Right renal cortex interstitium (tissue), 3 donors: ENCODE measurements around the gene RNF220. TPM values are rescaled to one million over a fixed set of nuclear protein-coding genes. Genes with fewer than 3 reads are reported as not detected.

ENCODE experiments used
- DNase-seq, 3 donors: peaks; one replicate each; pipeline ENCODE4 v3.0.0-alpha.2; 2013; ENCODE audit warnings: low read depth in 3 of 3, low spot score in 2 of 3
- polyA plus RNA-seq, 3 donors: library from polyadenylated mRNA; unstranded; fragments of 120-200 nt; gene quantifications; one replicate each; pipeline ENCODE4 v1.2.1, GENCODE V29; 2013; ENCODE audit not compliant: insufficient read length in 3 of 3

RNF220 gene
- polyA plus RNA-seq, 3 donors, result 97.3 to 119 (median 102) TPM

DNA sequence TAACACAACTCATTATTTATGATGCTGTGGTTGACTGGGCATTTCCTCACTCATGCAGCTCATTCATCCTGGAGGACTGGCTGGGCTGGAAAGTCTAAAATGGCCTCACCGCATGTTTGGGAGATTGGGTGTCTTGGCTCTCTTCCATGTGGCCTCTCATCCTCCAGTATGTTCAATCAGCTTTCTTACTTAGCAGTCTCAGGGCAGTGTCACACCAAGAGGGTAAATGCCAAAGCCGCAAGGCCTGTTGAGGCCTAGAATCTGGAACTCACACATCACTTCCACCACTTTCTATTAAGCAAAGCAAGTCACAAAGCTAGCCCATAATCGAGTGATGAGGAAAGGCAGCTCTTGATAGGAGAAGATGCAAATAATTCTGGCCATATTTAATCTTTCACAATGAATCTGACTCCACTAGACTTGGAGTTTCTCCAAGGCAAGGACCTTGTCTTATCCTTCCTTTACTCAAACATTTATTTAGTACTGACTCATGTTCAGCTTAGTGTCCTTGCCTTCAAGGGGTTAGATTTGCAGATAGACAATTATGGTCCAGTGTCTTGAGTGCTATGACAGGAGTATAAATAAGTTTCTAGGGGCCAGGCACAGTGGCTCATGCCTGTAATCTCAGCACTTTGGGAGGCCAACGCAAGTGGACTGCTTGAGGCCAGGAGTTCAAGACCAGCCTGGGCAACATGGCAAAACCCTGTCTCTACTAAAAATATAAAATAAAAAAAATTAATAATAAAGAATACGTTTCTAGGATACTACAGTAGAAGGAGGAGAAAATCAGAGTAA lies 224.1 kb downstream of the RNF220 start:
- DNase-seq, result no peak

DNA sequence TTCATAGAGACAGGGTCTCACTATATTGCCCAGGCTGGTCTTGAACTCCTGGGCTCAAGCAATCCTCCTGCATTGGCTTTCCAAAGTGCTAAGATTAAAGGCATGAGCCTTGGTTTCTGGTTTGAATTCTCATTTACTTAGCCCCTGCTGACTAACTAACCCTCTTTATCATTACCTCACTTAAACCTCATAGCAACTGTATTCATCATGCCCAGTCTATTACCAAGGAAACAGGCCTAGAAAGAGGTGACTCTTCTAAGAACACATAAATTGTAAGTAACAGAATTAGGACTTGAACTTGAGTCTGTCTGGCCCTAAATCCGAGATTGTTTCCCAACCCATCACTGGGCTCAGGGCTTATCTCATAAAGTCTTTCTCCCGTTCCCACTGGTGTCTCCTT lies 225.1 kb downstream of the RNF220 start:
- DNase-seq, result no peak

DNA sequence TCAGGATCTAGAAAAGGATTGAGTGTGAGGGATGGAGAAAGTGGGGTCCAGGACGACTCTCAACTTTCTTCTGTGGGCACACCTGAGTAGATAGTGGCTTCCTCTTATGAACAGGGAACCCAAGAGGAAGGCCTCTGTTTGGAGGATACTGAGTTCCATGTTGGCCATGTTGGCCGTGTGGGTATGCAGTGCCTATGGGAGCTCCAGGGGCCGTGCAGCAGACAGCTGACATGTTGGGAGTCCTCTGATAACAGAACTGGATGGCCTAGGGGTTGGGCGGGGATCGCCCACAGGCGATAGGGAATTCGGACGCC lies 226.2 kb downstream of the RNF220 start:
- DNase-seq, result no peak

DNA sequence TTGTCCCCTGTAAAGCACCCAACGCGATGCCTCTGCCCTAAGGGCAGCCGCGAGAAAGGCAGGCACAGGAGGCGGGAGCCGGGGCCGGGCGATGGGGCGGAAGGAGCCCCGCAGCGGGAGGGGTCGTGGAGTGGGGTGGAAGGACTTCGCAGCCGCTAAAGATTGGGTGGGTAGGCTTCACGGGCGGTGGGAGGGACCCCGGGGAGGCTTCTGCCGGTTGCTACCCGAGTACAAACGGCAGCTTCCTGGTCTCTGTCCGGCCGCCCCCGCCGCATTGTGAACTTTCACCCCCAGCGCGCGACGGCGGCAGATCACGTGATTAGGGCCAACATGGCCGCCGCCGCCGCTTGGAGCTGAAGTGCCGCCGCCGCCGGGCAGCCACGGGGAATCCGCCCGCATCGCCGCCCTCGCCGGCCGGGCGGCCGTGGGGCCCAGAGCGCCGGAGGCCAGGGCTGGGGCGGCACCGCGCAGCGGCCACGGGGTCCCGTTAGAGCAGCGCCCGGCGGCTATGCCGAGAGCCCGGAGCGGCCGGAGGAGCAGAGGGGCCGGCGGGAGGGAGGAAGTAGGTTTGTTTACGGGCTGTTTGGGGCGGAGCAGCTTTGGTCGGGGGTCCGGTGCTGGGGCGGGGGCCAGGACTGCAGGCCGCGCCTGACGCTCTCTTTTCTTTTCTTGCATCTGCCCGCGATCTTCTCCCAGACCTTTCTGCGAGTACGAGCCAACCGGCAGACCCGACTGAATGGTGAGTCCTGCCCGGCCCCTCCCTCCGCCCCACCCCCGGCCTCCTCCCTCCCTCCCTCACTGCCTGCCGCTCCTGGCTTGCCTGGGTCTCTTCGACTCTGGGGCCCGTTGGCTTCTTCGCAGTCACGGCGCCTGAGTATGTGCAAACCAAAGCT lies 226.8 kb downstream of the RNF220 start:
- peak in 2 of 3 donors; percentile 65 to 74 for DNase-seq

DNA sequence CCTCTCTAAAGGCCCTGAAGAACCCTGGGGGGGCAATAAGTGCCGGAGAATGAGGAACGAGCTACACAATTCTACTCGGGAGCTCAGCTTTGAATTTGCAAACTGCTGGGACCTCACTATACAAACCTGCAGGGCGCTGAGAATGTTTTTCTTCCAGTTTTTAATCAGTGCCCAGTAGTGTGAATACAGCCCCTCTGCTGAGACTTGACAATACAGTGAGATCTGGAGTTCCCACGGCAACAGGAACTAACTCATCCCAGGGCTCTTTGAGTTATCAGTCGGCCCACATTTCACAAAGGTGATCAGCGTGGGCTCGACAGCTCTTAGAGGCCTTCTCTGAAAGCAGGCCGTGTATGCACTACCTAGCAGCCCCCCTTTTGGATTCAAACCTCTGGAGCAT lies 227.5 kb downstream of the RNF220 start:
- DNase-seq, result no peak

DNA sequence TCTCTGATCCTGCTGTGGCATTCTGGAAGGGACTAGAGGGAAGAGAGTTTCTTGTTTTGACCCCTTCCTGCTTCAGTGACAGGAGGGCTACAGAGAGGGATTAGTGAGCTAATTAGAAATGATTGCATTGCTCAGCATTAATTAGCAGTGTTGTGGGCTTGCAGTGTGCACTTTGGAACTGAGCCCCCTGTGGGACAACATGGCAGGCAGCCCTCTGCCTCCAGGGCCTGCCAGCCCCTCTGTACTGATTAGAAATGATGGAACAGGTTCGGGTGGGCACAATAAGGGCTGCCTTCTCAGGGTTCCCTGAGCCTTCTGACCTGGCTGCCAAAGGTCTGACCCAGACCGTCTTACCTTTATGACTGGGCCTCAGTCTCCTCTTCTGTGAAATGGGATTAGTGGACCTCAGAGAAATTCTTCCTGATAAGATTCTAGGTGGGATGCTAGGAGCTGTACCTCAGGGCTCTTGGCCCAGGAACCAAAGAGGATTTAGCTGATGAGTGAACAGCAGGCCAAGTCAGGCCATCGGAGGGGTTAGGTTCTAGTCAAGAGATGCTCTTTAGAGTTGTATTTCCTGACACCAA lies 229.6 kb downstream of the RNF220 start:
- no peak for DNase-seq

DNA sequence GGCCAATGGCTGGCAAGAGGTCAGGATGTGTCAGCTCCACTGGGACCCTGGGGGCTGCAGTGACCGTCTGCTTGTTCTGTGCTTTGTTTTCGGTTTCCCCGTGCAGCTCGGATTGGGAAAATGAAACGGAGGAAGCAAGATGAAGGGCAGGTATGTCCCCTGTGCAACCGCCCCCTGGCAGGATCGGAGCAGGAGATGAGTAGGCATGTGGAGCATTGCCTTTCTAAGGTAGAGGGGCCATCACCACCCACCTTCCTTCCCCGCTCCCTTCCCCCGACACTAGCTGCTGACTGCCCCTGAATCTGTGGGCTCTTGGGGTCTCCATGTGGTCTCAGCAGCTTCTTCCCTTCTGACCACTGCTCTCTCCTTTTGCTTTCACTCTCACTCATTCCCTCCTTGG lies 230.4 kb downstream of the RNF220 start:
- DNase-seq, result no peak

DNA sequence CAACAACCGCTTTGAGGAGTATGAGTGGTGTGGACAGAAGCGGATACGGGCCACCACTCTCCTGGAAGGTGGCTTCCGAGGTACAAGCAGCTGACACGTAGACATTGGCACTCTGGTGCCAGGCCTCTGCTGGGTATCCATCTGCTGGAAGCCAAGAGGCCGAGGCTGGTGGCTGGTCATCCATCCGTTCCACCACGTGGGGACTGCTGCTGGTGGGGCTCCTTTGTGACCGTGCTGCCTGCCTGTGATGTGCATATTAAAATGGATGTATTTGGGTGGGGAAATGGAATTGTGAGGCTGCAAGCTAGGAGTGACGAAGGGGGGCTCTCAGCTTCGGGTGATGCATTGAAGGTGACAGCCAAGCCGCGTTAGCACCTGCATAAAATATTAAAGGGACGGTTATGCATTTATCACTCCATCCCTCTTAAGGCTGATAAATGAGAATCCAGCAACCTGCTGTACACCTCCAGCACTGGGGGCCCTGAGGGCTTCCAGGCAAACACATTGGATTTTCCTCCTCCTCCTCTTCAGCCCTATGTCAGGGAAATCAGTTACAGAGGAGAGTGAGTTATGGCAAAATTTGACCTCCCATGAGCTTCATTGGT lies 231.1 kb downstream of the RNF220 start:
- DNase-seq, result no peak

DNA sequence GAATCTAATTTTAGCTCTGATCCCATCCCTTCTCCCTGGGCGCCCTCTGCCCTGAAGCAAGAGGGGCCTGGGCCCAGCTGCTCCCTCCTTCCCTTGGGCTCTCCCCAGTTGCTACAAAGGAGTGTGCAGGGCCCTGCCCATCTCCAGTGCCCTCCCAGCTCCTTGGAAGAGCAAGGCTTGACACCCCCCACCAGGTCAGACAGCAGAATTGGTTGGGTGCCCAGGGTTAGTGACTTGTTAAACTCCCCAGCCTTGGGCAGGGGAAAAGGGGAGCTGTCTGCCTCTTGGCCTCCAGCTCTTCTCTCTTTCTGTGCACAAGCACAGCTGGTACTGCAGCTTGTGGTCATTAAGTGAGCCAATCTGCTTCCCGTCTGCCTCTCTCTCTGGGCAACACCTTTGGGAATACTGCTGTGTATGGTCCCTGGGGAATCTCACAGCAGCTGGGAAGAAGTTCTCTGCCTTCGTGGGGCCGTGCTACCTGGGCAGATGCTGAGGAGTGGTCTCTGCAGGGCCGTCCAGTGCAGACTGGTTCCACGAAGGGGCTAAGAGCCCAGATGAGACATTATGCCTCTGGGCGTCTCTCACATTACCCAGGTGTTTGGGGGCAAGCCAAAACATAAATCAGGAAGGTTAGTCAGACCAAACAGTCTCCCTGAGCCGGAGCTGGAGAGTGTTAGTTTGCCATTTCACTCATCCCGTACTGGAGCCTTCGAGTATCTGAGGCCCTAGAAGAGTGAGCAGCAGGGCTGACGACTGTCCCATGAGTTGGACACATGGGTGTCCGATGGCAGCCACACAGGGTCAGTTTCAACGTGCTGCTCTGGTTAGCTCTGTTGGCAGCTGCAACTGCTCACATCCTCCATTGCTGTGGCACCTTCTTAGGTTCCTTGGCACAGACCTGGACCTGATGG lies 231.9 kb downstream of the RNF220 start:
- DNase-seq, result no peak

DNA sequence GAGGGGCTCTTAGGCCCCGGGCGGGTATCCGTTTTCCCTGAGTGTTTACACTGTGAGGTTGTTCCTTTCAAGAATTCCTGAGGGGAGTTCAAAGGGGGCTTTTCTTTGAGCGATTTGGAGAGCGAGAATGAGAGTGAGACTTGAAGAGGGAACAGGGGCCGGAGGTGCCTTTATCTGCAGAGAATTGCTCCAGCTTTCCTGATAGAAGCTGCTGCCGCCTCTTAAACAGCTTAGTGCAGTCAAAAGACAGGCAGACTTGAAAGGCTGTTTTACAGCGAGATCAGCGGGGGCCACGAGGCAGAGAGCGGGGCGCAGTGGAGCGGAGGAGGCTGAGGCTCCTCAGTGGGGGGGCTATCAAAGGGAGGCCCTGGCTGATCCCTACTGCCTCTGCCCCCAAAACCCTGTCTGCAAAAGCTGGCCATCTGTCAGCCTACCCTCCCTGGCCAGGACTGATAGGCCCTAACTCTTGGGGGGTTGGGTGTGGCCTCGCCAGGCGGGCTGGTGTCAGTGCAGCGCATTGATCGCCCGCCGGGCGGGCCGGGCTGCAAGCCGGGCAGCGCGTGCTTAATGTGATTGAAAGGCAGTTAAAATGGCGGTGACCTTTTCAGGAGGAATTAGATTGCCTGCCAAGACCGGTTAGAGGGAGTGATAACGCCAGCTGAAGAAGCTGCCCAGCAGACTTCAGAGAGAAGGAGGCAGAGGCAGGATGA lies 232.8 kb downstream of the RNF220 start:
- DNase-seq, result no peak

DNA sequence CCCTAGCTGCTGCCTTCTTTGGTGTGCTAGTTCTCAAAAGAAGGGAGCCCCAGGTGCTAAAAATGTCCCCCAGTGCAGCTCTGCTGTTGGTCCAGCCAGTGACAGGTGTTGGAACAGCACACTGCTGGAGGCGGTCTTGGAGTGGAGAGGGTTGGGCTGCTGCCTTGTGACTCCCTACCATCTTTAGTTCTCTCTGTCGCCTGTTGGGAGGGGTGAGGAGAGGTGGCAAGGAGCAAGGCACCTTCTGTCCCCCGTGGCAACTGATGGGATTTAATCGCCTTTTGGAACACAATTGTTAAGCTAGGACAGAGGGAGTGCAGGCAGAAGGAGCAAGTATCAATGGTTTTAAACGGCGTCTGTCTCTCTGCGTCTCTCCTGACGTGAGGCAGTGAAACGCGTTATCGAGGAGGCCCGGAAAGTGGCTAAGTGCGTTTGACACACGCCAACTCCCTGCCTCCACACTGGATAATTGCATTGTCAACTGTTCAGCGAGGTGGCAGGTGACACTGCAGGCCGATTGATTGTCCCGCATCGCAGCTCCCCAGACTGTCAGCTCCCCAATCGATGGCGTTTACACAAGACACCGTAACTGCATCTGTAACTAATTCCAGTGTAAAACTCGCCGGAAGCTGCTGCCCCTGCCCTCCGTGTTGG lies 235.3 kb downstream of the RNF220 start:
- no peak for DNase-seq

DNA sequence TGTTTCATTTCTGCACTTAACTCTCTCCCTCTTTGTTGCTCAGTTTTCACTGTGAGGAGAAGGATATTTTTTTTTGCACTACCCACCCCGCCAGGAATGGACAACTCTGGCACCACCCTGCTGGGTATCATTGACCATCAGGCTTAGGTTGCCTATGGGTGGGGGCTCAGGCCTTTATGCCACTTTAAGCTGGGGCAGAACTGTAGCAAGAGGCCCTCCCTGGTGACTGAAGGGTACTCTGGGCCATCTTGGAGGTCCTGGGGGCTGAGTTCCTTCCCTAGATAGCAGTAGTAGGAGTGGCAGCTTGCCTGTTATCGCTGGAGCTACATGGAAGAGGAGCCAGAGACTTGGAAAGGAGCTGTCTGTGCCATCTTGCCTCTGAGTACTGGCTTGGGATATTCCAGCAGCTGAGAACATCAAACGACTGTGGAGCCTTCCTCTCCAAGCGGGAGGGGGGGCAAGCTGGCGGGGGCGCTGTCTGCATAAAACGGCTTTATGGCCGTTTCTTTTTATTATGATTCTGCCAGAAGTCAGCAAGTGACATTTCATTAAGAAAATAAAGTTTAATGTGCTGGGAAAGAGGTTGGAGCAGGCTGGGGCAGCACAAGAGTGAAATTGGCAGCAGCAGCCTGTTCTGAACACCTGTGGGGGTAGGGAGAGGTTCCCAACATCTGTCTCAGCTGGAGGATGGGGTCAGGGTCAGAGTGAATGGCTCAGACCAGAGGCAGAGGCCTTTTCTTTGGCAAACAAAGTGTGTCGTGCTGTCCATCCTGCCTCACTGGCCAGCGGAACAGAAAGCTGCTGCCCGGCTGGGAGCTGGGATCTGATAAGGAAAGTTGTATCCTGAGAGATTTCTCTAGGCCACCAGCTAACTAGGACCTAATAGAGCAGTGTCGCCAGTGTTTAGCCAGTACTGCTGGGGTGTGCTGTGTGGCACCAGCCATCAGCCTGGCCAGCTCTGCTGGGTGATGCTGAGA lies 236.4 kb downstream of the RNF220 start:
- no peak for DNase-seq

DNA sequence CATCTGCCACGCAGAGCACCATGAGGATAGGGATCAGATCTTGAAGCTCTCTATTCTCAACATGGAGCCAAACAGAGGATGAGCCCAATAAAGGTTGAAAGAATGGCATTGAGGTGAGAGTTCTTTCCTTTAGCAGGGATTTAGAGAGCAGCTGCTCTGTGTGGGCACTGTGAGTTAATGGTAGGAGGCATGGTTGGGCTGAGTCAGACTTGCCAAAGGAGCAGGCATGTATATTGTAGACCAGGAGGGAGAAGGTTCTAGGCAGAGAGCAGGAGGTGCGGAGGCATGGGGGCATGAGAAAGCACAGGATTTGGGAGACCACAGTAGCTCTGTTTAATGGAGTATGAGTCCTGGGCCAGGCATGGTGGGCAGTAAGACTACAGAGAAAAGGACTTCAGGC lies 237.2 kb downstream of the RNF220 start:
- no peak for DNase-seq

DNA sequence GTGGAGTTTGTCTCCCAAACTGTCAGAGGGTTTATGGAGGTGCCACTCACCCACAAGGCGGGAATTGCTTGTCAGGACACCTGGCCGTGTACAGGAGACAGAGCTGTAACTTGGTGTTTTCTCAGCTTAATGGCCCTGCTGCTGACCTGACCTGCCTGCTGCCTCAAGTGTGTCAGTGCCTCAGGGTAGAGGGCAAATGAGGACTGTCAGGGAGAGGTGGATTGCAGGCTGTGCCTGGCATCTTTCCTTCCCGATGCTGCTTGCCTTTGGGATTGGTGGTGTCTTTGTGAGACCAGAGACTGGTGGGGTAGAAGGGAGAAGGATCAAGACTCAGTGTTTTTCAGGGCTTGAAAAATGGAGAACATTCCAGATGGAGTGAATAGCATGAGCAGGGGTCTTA lies 237.9 kb downstream of the RNF220 start:
- DNase-seq, result no peak

DNA sequence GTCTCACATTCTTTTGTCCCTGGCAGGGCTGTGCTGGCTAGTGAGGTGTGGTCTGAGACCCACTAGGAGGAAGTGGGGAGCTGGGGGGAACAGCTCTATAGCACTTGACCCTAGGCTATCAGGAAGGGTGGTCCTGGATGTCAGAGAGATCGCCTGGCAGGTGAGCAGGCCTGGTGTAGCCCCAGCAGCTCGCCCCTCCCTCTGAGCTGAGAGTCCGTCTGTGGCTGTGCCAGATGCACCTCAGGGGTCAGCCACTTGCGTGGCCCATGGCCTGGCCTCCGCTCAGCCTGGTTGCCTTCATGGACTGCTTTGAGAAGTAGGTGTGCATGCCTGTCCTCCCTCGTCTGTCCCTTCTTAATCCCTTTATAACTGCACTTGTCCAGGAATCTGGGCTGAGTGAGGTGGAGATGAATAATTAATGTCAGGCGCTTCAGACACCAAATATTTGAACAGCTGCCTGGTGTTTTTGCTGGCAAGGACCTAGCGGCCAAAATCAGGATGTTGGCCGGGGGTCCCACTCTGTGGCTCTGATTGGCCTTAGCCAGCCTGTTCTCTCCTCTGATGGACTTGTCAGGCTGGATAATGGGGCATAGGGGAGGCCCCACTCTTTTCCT lies 238.8 kb downstream of the RNF220 start:
- DNase-seq, result no peak

DNA sequence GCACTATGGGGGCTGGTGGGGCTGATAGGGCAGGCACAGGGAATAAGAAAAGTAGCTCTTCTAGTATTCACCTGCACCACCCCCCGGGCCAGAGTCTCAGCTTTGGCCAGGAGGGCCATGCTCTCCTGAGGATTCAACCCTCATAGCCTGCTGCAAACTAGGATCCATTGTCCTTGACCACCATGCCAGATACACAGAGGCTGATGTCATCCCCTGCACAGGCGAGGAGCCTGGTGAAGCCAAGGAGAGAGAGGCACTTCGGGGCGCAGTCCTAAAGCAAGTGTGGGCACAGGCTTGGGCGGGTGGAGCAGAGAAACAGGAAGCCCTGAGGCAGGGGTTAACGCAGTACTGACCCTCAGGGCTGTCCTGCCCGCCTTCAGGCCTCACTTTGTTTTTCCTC lies 239.8 kb downstream of the RNF220 start:
- no peak for DNase-seq

DNA sequence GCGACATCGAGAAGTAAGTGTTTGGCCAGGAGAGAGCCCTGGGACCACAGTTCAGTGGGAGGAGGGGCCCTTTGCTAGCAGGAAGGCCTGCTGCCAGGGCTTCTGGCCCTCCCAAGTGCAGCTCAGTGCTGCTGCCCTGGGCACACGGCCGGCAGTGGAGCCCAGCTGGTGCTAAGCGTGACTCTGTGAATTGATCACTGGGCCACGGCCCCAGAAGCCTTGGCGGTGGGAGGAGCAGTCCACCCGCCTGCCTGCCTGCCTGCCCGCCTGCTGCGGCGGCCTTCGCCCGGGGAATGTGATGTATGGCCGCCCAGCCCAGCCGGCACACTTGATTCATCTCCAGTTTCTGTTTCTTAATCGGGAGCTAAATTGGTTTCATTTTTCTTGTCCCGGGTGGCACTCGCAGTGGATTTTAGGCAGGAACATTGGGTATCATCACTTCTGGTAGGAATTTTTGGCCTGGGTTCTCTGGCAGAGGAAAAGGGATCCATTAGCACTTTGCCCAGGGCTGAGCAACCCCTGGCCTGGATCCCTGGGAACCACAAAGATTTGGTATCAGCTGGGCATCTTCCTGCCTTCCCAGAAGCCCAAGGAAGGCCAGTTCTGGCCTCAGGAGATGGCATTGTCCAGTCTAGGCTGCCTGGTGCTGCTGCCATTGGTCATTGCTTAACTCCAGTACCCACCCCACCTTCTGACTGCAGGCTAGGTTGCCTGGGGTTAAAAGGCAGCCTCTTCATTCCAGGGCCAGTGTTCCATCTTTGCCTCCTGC lies 240.6 kb downstream of the RNF220 start:
- DNase-seq, result no peak
